HCT116 (cell line): ENCODE measurements around the gene IRX2. TPM values are rescaled to one million over a fixed set of nuclear protein-coding genes. Genes with fewer than 3 reads are reported as not detected.

Experiments
- ATAC-seq: fragments of 200-7000 bp; cut with Tn5 transposase; 2 replicates; pipeline ENCODE4 v1.9.1; 2020; ENCODE audit warnings: mild to moderate bottlenecking, moderate library complexity
- BruUV-seq: library from RNA; stranded (reverse); fragments of 400-500 nt; replicated peaks from 2 replicates; lab custom pipeline; 2021; lab: Mats Ljungman, UMichigan
- CTCF ChIA-PET: fragments of 300-600 bp; sonication (Branson Sonifier 250); formaldehyde crosslinking; loops from one replicate; lab custom pipeline; 2021; ENCODE audit warnings: antibody characterized with exemption; lab: Charles Lee
- POLR2A ChIA-PET: fragments of 300-600, 350-600 bp; sonication (Branson Sonifier 250); formaldehyde crosslinking; loops from one replicate; lab custom pipeline; 2021; ENCODE audit warnings: antibody characterized with exemption; lab: Charles Lee
- RAD21 ChIA-PET, 2 experiments: fragments of 300-600 bp; sonication (Branson Sonifier 250); formaldehyde crosslinking; loops; one replicate each; lab custom pipeline; 2023; ENCODE audit warnings: low total read pairs in 2 of 2; ENCODE audit not compliant: uncharacterized antibody in 2 of 2, unreplicated experiment in 2 of 2, low non-redundant PET in 1 of 2; lab: Charles Lee
- DNase-seq: peaks from one replicate; pipeline ENCODE4 v3.0.0-alpha.2; 2010; ENCODE audit warnings: low read depth, low spot score
- H2AFZ ChIP-seq: fragments of 200-600 bp; shearing (Covaris generic), sonication (generic); 2 replicates; pipeline ENCODE4 v1.6.1; 2017; ENCODE audit warnings: low read depth, mixed run types, mixed read lengths, antibody characterized with exemption, low read length; ENCODE audit not compliant: poor library complexity, severe bottlenecking
- H3K27ac ChIP-seq: 2 replicates; pipeline ENCODE4 v1.5.1; 2012; ENCODE audit warnings: low read depth, low read length
- H3K27me3 ChIP-seq: fragments of 200-600 bp; sonication (generic); 2 replicates; pipeline ENCODE4 v1.6.1; 2016; ENCODE audit warnings: mixed run types, low read length, mixed read lengths; ENCODE audit not compliant: insufficient read depth
- H3K36me3 ChIP-seq, 2 experiments: fragments of 200-500 bp in 1 of 2; fragments of 200-600 bp in 1 of 2; sonication (Bioruptor generic) in 1 of 2; sonication (generic) in 1 of 2; 2 replicates each; pipeline versions ENCODE4 v1.5.1 to v1.6.1; 2014 to 2016; ENCODE audit warnings: low read length in 2 of 2, inconsistent platforms in 1 of 2, mixed read lengths in 1 of 2, mixed run types in 1 of 2; ENCODE audit not compliant: insufficient read depth in 2 of 2, control insufficient read depth in 1 of 2
- H3K4me1 ChIP-seq, 2 experiments: fragments of 200-600 bp in 1 of 2; sonication (generic) in 1 of 2; 2 replicates each; pipeline versions ENCODE4 v1.5.1 to v1.6.1; 2012 to 2017; ENCODE audit warnings: low read length in 2 of 2, inconsistent platforms in 1 of 2, mild to moderate bottlenecking in 1 of 2, mixed read lengths in 1 of 2, mixed run types in 1 of 2, moderate library complexity in 1 of 2; ENCODE audit not compliant: insufficient read depth in 2 of 2, control insufficient read depth in 1 of 2
- H3K4me2 ChIP-seq: fragments of 200-600 bp; sonication (generic); 2 replicates; pipeline ENCODE4 v1.6.1; 2017; ENCODE audit warnings: mixed run types, low read length, mixed read lengths
- H3K4me3 ChIP-seq, 2 experiments: fragments of 200-600 bp in 1 of 2; sonication (generic) in 1 of 2; replicated peaks in 1 of 2; 2 replicates each; pipeline ENCODE4 v1.5.1; 2011 to 2016; ENCODE audit warnings: low read length in 2 of 2, control low read depth in 1 of 2, low read depth in 1 of 2, mild to moderate bottlenecking in 1 of 2, mixed read lengths in 1 of 2, mixed run types in 1 of 2
- H3K79me2 ChIP-seq: fragments of 200-600 bp; sonication (generic); 2 replicates; pipeline ENCODE4 v1.6.1; 2017; ENCODE audit warnings: mild to moderate bottlenecking, mixed run types, low read length, moderate library complexity, mixed read lengths; ENCODE audit not compliant: insufficient read depth
- H3K9ac ChIP-seq: fragments of 200-600 bp; sonication (generic); 2 replicates; pipeline ENCODE4 v1.6.1; 2016; ENCODE audit warnings: low read length, mixed read lengths
- H3K9me2 ChIP-seq: fragments of 200-600 bp; sonication (generic), shearing (Covaris generic); 2 replicates; pipeline ENCODE4 v1.6.1; 2017; ENCODE audit warnings: mixed run types, mild to moderate bottlenecking, moderate library complexity; ENCODE audit not compliant: insufficient read depth
- H3K9me3 ChIP-seq, 2 experiments: fragments of 200-500 bp in 1 of 2; fragments of 200-600 bp in 1 of 2; sonication (Bioruptor generic) in 1 of 2; sonication (generic) in 1 of 2; 2 replicates each; pipeline ENCODE4 v1.6.1; 2014 to 2017; ENCODE audit warnings: low read length in 2 of 2, mixed read lengths in 2 of 2, inconsistent platforms in 1 of 2, low read depth in 1 of 2, mild to moderate bottlenecking in 1 of 2, mixed run types in 1 of 2, moderate library complexity in 1 of 2; ENCODE audit not compliant: control insufficient read depth in 1 of 2, insufficient read depth in 1 of 2
- H4K20me1 ChIP-seq: fragments of 200-600 bp; sonication (generic), shearing (Covaris generic); 2 replicates; pipeline ENCODE4 v1.6.1; 2017; ENCODE audit warnings: mixed run types, mild to moderate bottlenecking, moderate library complexity; ENCODE audit not compliant: insufficient read depth
- CBX3 ChIP-seq: IDR thresholded peaks from 2 replicates; pipeline ENCODE4 v1.6.1; 2012; ENCODE audit warnings: low read depth
- EZH2 ChIP-seq: fragments of 200-600 bp; sonication (generic); IDR thresholded peaks from 2 replicates; pipeline ENCODE4 v1.6.1; 2017; ENCODE audit warnings: antibody characterized with exemption, mixed run types
- FOSL1 ChIP-seq: IDR thresholded peaks from 2 replicates; pipeline ENCODE4 v1.6.1; 2012; ENCODE audit warnings: low read depth
- JUND ChIP-seq: IDR thresholded peaks from 2 replicates; pipeline ENCODE4 v1.6.1; 2012
- MAX ChIP-seq: IDR thresholded peaks from 2 replicates; pipeline ENCODE4 v1.6.1; 2012
- POLR2A ChIP-seq: IDR thresholded peaks from 2 replicates; pipeline ENCODE4 v1.7.0; 2011; ENCODE audit warnings: borderline replicate concordance; ENCODE audit not compliant: insufficient read depth, insufficient read length; ENCODE audit errors: extremely low read depth
- RAD21 ChIP-seq: IDR thresholded peaks from 2 replicates; pipeline ENCODE4 v1.6.1; 2012; ENCODE audit warnings: low read depth, mild to moderate bottlenecking
- YY1 ChIP-seq: IDR thresholded peaks from 2 replicates; pipeline ENCODE4 v1.6.1; 2011; ENCODE audit warnings: low read length, low read depth, moderate library complexity, mild to moderate bottlenecking; ENCODE audit not compliant: insufficient replicate concordance; ENCODE audit errors: extremely low read depth
- ZFX ChIP-seq: fragments of 450-650 bp; IDR thresholded peaks from 2 replicates; pipeline ENCODE4 v1.6.1; 2017
- intact Hi-C: fragments of 100-400 bp; cut with micrococcal nuclease; formaldehyde crosslinking; loops from 2 replicates; pipeline ENCODE4 v1.10.0; 2022
- total RNA-seq: library from RNA; stranded (reverse); gene quantifications from one replicate; pipeline ENCODE4 v1.2.1, GENCODE V29; 2021; ENCODE audit not compliant: unreplicated experiment
- TF ChIP-seq, protein P1 (sequence below): IDR thresholded peaks from 2 replicates; pipeline ENCODE4 v1.6.1; 2011; ENCODE audit warnings: mild to moderate bottlenecking, low read length, moderate library complexity; ENCODE audit not compliant: insufficient replicate concordance; ENCODE audit errors: extremely low read depth
- TF ChIP-seq, protein P2 (sequence below): IDR thresholded peaks from 2 replicates; pipeline ENCODE4 v1.6.1; 2012; ENCODE audit warnings: low read depth

IRX2 gene
- total RNA-seq, 1 experiment from 2014 or later, result not detected

DNA sequence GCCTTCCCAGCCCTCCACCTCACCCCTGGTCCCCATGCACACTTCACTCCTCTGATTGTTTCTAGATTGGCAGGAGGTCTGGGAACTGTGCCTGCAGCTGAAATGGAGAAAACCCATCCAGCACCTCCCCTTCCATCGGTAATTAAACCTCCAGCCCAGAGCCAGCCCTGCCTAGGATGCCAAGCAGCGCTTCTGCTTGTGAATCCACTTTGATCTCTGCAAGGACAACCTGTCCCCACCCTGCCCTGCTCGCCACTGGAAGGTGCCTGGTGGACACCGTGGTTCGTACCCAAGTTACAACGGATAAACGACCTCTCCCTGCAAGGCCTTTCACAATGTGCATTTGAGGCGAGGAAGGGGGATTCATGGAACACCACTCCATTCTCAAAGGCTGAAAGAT is 50.6 kb downstream of the IRX2 start (continued):
- TF ChIP-seq, protein P1, sequence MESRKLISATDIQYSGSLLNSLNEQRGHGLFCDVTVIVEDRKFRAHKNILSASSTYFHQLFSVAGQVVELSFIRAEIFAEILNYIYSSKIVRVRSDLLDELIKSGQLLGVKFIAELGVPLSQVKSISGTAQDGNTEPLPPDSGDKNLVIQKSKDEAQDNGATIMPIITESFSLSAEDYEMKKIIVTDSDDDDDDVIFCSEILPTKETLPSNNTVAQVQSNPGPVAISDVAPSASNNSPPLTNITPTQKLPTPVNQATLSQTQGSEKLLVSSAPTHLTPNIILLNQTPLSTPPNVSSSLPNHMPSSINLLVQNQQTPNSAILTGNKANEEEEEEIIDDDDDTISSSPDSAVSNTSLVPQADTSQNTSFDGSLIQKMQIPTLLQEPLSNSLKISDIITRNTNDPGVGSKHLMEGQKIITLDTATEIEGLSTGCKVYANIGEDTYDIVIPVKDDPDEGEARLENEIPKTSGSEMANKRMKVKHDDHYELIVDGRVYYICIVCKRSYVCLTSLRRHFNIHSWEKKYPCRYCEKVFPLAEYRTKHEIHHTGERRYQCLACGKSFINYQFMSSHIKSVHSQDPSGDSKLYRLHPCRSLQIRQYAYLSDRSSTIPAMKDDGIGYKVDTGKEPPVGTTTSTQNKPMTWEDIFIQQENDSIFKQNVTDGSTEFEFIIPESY, result no peak
- TF ChIP-seq ZFX (no peak), CBX3 (no peak)

- no peak overlapping the region for H2AFZ ChIP-seq
- H4K20me1 ChIP-seq, result no peaks in the 10 kb centered on the region
- no peak overlapping the region for H3K27ac ChIP-seq
- H3K4me1 ChIP-seq, result no peaks in the 10 kb centered on the region
- no peaks in the 10 kb centered on the region for H3K79me2 ChIP-seq
- H3K27me3 ChIP-seq, result no peaks in the 10 kb centered on the region
- ChIA-PET CTCF (no interaction called here), RAD21 (no interaction called here), POLR2A (no interaction called here)
- TF ChIP-seq POLR2A, result no peak
- TF ChIP-seq, protein P2, sequence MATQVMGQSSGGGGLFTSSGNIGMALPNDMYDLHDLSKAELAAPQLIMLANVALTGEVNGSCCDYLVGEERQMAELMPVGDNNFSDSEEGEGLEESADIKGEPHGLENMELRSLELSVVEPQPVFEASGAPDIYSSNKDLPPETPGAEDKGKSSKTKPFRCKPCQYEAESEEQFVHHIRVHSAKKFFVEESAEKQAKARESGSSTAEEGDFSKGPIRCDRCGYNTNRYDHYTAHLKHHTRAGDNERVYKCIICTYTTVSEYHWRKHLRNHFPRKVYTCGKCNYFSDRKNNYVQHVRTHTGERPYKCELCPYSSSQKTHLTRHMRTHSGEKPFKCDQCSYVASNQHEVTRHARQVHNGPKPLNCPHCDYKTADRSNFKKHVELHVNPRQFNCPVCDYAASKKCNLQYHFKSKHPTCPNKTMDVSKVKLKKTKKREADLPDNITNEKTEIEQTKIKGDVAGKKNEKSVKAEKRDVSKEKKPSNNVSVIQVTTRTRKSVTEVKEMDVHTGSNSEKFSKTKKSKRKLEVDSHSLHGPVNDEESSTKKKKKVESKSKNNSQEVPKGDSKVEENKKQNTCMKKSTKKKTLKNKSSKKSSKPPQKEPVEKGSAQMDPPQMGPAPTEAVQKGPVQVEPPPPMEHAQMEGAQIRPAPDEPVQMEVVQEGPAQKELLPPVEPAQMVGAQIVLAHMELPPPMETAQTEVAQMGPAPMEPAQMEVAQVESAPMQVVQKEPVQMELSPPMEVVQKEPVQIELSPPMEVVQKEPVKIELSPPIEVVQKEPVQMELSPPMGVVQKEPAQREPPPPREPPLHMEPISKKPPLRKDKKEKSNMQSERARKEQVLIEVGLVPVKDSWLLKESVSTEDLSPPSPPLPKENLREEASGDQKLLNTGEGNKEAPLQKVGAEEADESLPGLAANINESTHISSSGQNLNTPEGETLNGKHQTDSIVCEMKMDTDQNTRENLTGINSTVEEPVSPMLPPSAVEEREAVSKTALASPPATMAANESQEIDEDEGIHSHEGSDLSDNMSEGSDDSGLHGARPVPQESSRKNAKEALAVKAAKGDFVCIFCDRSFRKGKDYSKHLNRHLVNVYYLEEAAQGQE, result no peak
- no peak for TF ChIP-seq RAD21
- TF ChIP-seq FOSL1, result no peak
- TF ChIP-seq JUND, result no peak
- TF ChIP-seq YY1, result no peak
- TF ChIP-seq, protein P1, result no peak
- TF ChIP-seq MAX, result no peak
- no peak for TF ChIP-seq EZH2
- H3K4me3 ChIP-seq, result no peak overlapping the region
- no peaks in the 10 kb centered on the region for H3K36me3 ChIP-seq
- peaks cover 0 to 9% of the 10 kb centered on the region in 2 experiments; a peak in 2 of 4 replicates for H3K9me3 ChIP-seq
- intact Hi-C loops, result no loop called here
- no TSS peak for BruUV-seq
- no peak for ATAC-seq
- DNase-seq, result no peak
- no peak overlapping the region for H3K4me2 ChIP-seq
- H3K9ac ChIP-seq, result no peak overlapping the region
- H3K9me2 ChIP-seq, result no peaks in the 10 kb centered on the region
These were observed 51.8 kb downstream of the IRX2 start for GRCh38 chr5:2699686-2700085.
